HG02798 (cell line): ENCODE measurements around the gene GFY.

ENCODE experiments used
- ATAC-seq: cut with Tn5 transposase; IDR thresholded peaks from one replicate; pipeline ENCODE4 v1.9.1; 2021; ENCODE audit warnings: mild to moderate bottlenecking; ENCODE audit not compliant: unreplicated experiment, poor library complexity

Gene GFY, protein sequence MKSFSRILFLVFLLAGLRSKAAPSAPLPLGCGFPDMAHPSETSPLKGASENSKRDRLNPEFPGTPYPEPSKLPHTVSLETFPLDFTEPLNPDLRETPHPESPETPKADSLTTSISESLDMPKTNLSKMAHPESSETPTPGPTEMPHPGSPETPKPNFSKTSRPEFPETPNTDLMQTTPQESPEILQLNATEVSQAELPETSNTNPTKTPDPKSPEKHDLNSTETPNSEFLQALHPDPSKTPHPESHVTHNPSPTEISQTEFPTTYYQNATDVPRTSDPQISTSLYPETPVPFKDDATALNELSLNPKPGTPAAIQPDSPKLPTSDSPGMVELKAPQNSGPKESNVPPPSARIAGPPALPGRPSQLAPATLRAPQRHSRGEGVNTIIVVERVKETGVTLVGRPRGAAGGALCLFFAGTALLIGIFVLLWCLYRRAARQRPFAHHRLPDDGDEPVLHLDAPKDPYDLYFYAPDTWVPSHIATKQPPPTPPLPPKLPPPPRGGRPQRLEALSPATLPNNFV

DNA sequence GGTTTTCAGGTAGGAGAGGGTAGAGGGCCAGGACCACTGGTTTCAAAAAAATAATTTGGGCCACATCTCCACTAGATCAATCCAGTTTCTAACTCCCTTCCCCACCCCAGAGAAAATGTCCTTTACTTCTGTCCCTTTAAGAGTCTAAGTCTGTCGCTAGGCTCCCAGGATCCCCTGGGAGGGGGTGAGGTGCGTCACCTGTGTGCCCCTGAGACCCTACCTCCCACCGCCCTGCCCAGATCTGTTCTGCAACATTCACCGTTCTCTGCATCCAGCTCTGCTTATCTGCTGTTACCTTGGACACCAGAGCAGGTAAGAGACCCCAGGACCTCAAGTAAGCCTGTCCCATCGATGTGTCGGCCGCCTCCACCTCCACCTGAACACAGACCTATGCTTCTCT is at the start of gene GFY:
TSS of gene GFY (plus strand) at position 211 of the 400 bp plus-strand sequence. CDS start 1,043 bp downstream, outside the sequence.
- no peak for ATAC-seq

- ATAC-seq = no peak
These were observed 46.7 kb upstream of the GFY start for GRCh38 chr19:49378512-49378911.

GRCh38 chr19:49380391-49380790 is 44.8 kb upstream of the GFY start:
- no peak for ATAC-seq

- no peak for ATAC-seq
These were observed 42.5 kb upstream of the GFY start for GRCh38 chr19:49382639-49383038.

DNA sequence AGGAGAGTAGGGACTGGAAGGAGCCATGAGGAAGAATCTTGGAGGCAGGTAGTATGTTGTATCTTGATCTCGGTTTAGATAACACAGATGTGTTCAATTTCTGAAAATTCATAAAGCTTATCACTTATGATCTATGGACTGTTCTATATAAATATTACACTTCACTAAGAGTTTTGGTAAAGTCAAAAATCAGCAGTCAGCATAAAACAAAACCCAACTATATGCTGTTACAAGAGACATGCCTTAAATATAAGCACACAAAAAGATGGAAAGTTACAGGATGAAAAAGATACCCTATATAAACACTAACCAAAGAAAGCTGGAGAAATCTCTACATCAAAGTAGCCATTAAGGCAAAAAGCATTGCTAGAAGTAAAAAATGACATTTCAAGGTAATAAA is 41.6 kb upstream of the GFY start:
- no peak for ATAC-seq

- ATAC-seq = peak; percentile 81
These were observed 37.2 kb upstream of the GFY start, which contains the start of gene KASH5 for GRCh38 chr19:49387936-49388372. KASH5 (plus strand) TSS chr19:49388249; CDS start chr19:49390884, 2,635 bp downstream.

- ATAC-seq = no peak
These were observed 35.8 kb upstream of the GFY start for GRCh38 chr19:49389406-49389805.

DNA sequence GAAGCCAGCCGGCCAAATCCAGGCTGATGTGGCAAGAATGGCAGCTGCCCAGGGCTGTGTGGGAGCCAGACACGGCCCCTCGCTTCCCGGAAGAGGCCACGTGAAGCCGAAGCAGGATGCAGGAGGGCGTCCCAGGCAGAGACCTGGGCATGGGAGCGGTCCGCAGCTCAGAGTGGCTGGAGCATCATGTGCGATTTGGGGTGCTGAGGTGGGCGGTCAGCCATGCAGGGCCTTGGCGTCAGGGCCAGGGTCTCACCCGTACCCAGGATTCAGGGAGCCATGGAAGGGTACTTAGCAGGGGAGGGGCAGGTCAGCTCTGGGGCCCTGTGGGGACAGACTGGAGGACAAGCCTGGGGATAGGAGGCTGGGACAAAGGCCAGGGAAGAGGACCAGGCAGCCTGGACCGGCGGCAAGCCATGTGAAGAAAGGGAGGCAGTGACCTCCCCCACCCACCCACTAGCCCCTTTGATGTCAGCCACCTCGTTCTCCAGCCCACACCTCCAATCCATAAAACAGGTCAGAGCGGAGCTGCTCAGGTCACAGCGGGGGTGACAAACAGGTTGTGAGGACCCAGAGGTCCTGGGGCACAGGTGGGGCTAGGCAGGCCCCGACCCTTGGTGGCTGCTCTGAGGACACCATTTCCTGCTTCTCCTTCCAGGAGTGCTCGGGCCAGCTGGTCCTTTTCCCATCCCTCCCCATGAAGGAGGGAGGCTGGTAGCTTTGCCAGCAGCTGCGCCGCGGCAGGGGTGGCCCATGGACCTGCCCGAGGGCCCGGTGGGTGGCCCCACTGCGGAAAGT is 34.9 kb upstream of the GFY start:
- ATAC-seq = no peak

DNA sequence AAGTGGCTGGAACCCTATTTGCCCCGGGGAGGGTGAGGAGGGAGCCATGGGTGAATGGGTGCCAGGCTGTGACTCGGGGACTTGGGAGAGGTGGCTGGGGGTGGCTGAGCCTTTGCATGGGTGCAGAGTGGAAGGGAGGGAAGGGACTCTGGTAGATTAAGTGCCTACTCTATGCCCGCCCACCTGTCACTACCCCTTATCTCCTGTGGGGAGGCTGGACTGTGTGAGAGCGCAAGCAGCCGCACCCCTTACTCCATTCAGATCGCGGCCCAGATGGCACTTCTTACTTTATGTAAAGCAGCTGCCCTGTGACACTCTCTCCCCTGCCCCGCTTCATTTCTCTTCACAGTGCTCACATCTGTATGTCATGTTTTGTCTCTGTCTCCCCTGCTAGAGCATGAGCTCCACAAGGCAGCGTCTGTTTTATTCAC is 34.2 kb upstream of the GFY start:
- ATAC-seq = no peak

- ATAC-seq = no peak
These were observed 33.4 kb upstream of the GFY start for GRCh38 chr19:49391581-49392399.

DNA sequence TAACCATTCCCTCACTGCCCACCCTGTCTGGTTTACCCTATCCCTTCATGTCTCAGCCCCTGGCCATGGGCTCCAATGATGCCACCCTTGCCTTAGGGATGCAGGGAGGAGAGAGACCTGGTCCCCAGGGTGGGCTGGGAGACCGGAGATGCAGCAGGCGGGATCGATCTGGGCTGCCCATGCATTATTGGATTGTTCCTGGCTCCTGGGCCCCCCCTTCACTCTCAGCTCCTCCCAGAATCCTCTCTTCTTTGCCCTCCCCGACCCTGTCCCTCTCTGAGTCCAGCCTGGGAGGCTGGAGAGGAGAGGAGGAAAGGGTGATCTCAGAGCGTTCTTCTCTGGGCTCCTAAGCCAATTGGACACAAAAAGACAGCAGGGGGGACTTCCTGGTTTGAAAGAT is 31.3 kb upstream of the GFY start:
- no peak for ATAC-seq

DNA sequence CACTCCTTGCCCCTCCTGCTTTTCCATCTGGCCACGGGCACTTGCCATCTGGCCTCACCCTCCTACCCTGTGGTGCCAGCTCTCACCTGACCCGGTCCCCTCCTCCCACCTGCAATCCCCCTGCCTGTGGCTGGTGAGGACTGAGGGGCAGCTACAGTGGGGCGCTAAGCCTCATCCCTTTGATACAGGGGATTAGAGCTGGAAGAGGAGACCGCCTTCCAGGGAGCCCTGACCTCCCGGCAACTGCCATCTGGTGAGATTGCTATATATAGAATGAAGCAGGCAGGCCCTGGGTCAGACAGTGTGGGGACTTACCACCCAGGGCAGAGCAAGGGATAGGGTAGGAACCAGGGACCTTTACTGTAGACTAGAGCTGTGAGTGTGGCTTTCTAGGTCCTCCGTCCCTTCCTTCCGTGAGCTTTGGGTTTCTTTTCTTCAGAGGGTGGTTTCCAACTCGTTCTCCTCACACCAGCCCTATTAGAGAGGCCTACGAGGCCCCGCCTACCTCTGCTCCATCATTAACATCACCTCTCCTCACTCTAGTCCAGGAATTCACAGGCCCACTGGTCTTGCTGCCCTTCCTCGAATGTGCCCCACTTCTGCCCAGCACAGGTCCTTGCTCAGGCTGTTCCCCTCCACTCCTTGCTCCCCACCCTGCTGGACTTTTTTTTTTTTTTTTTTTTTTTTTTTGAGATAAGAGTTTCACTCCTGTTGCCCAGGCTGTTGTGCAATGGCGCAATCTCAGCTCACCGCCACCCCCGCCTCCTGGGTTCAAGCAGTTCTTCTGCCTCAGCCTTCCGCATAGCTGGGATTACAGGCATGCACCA is 29.4 kb upstream of the GFY start:
- ATAC-seq = no peak

- no peak for ATAC-seq
These were observed 28.3 kb upstream of the GFY start for GRCh38 chr19:49396738-49397505.

GRCh38 chr19:49398001-49398615 is 27.1 kb upstream of the GFY start:
- ATAC-seq = no peak

GRCh38 chr19:49398931-49399330 is 26.3 kb upstream of the GFY start:
- ATAC-seq = no peak

- ATAC-seq = no peak
These were observed 25.2 kb upstream of the GFY start for GRCh38 chr19:49400029-49400428.

DNA sequence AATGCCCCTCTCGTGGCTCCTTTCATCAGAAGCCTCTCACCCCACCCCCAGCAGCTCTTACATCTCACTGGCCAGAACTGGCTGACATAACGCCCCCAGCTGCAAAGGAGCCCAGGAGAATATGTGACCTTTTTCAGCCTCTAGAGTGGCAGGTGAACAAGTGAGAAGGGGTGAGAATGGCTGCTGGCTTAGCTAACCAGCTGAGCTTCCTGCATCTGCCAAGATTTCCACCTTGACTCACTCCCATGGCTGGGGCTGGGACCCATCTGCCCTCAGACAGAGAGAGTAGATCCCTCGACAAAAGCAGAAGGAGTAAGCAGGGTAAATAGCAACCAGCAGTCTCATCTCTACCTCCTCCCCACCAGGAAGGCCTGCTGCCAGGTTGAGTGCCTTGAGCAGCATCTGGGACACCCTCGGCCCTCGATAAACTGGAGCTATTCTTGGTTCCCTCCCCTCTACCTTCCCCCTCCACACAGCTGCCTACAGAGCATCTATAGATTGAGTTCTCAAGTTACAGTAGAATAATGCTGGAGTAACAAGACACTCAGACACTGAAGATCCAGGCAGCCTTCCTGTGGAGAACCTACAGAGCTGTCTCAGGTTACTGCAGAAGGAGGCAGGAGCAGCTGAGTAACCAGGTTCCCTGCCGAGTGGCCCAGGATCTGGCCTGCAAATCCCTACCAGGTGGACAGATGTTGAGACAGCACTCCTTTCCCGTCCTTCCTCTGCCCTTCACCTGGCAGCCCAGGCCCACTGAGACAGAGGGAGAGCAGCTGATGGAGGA is 21.6 kb upstream of the GFY start:
- no peak for ATAC-seq
